Gastroesophageal sphincter (tissue), 3 donors: Measurements from ENCODE around the gene LOXL4.

Source experiments
- POLR2A ChIP-seq, 2 donors: fragments of 450-650 bp; IDR thresholded peaks; one replicate each; pipeline ENCODE4 v1.6.1; 2017; ENCODE audit warnings: antibody characterized with exemption in 2 of 2, mild to moderate bottlenecking in 2 of 2, moderate library complexity in 1 of 2
- POLR2AphosphoS5 ChIP-seq: sonication (generic); formaldehyde crosslinking; IDR thresholded peaks from one replicate; pipeline ENCODE4 v1.6.1; 2017; ENCODE audit warnings: antibody characterized with exemption
- TF ChIP-seq, protein P1 (sequence below), 4 experiments: fragments of 200-600 bp in 2 of 4; fragments of 450-650 bp in 2 of 4; sonication (generic) in 1 of 4; IDR thresholded peaks; one replicate each; pipeline ENCODE4 v1.5.1; 2017 to 2019; ENCODE audit warnings: antibody characterized with exemption in 4 of 4, mild to moderate bottlenecking in 2 of 4, moderate library complexity in 2 of 4

GRCh38 chr10:98303569-98303968 is 35.6 kb upstream of the LOXL4 start:
- TF ChIP-seq POLR2A (IDR thresholded peaks at IDR 0.05) (no peak), POLR2AphosphoS5 (no peak)
- TF ChIP-seq, protein P1, sequence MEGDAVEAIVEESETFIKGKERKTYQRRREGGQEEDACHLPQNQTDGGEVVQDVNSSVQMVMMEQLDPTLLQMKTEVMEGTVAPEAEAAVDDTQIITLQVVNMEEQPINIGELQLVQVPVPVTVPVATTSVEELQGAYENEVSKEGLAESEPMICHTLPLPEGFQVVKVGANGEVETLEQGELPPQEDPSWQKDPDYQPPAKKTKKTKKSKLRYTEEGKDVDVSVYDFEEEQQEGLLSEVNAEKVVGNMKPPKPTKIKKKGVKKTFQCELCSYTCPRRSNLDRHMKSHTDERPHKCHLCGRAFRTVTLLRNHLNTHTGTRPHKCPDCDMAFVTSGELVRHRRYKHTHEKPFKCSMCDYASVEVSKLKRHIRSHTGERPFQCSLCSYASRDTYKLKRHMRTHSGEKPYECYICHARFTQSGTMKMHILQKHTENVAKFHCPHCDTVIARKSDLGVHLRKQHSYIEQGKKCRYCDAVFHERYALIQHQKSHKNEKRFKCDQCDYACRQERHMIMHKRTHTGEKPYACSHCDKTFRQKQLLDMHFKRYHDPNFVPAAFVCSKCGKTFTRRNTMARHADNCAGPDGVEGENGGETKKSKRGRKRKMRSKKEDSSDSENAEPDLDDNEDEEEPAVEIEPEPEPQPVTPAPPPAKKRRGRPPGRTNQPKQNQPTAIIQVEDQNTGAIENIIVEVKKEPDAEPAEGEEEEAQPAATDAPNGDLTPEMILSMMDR (IDR thresholded peaks at IDR 0.05), result no peak
